GM19328 (cell line): ENCODE results near the gene DAD1.
"Not testable (repeated sequence)": the region's sequence is repeated elsewhere in the genome, so short reads cannot be mapped to it uniquely, and the experiment has no call there.

Experiments
- ATAC-seq: cut with Tn5 transposase; IDR thresholded peaks from one replicate; pipeline ENCODE4 v1.9.1; 2021; ENCODE audit warnings: mild to moderate bottlenecking, moderate library complexity; ENCODE audit not compliant: unreplicated experiment

Gene DAD1

GRCh38 chr14:22553861-22554497 lies 35.0 kb downstream of the DAD1 start:
- ATAC-seq: not testable (repeated sequence)

GRCh38 chr14:22553445-22553844 lies 35.6 kb downstream of the DAD1 start:
- no peak for ATAC-seq

- ATAC-seq: no peak
Observed at GRCh38 chr14:22552827-22553076, 36.3 kb downstream of the DAD1 start.

- no peak for ATAC-seq
Observed at GRCh38 chr14:22552001-22552826, 36.8 kb downstream of the DAD1 start.

GRCh38 chr14:22551605-22551997 lies 37.4 kb downstream of the DAD1 start:
- no peak for ATAC-seq

- peak; percentile 58 for ATAC-seq
Observed at GRCh38 chr14:22549981-22550673, 38.9 kb downstream of the DAD1 start.

GRCh38 chr14:22549324-22549962 lies 39.6 kb downstream of the DAD1 start:
- no peak for ATAC-seq

GRCh38 chr14:22547948-22548750 lies 40.9 kb downstream of the DAD1 start:
- ATAC-seq: no peak

GRCh38 chr14:22547313-22547947 lies 41.6 kb downstream of the DAD1 start:
- ATAC-seq: no peak

GRCh38 chr14:22546722-22547071 lies 42.3 kb downstream of the DAD1 start:
- ATAC-seq: no peak

- ATAC-seq: no peak
Observed at GRCh38 chr14:22545842-22546721, 42.9 kb downstream of the DAD1 start.

GRCh38 chr14:22544881-22545420 lies 44.1 kb downstream of the DAD1 start:
- no peak for ATAC-seq

GRCh38 chr14:22544406-22544805 lies 44.6 kb downstream of the DAD1 start:
- ATAC-seq: no peak

GRCh38 chr14:22543570-22544357 lies 45.3 kb downstream of the DAD1 start:
- ATAC-seq: not testable (repeated sequence)

- ATAC-seq: no peak
Observed at GRCh38 chr14:22542360-22542759, 46.7 kb downstream of the DAD1 start.

GRCh38 chr14:22541721-22542120 lies 47.3 kb downstream of the DAD1 start:
- no peak for ATAC-seq

GRCh38 chr14:22540811-22541360 lies 48.1 kb downstream of the DAD1 start:
- ATAC-seq: no peak

- no peak for ATAC-seq
Observed at GRCh38 chr14:22540293-22540692, 48.7 kb downstream of the DAD1 start.
